Neural progenitor cell (in vitro differentiated cells): ENCODE data around the gene EMILIN1. TPM values are rescaled to one million over a fixed set of nuclear protein-coding genes. Genes with fewer than 3 reads are reported as not detected.
A peak's percentile ranks its signal among the peaks of the same experiment; 100 is the strongest.

Source experiments
- DNase-seq: peaks from one replicate; pipeline ENCODE4 v3.0.0-alpha.2; 2016; ENCODE audit warnings: low spot score
- H2AFZ ChIP-seq: fragments of 200-600 bp; sonication (generic); replicated peaks from 2 replicates; pipeline ENCODE4 v1.6.1; 2016; ENCODE audit warnings: antibody characterized with exemption
- H3F3A ChIP-seq: fragments of 200-600 bp; sonication (generic); 2 replicates; pipeline ENCODE4 v1.6.1; 2016; ENCODE audit warnings: antibody characterized with exemption, low read depth
- H3K27ac ChIP-seq: fragments of 200-600 bp; sonication (generic); 2 replicates; pipeline ENCODE4 v1.5.1; 2016; ENCODE audit warnings: mild to moderate bottlenecking
- H3K27me3 ChIP-seq: fragments of 200-600 bp; sonication (generic); 2 replicates; pipeline ENCODE4 v1.6.1; 2016; ENCODE audit warnings: mild to moderate bottlenecking, moderate library complexity
- H3K36me3 ChIP-seq: fragments of 200-600 bp; sonication (generic); 2 replicates; pipeline ENCODE4 v1.5.1; 2016
- H3K4me1 ChIP-seq: fragments of 200-600 bp; sonication (generic); 2 replicates; pipeline ENCODE4 v1.6.1; 2016; ENCODE audit warnings: mixed run types
- H3K4me2 ChIP-seq: fragments of 200-600 bp; sonication (generic); 2 replicates; pipeline ENCODE4 v1.6.1; 2016
- H3K4me3 ChIP-seq: fragments of 200-600 bp; sonication (generic); 2 replicates; pipeline ENCODE4 v1.5.1; 2016
- H3K79me2 ChIP-seq: fragments of 200-600 bp; sonication (generic); 2 replicates; pipeline ENCODE4 v1.6.1; 2016; ENCODE audit warnings: low read depth
- H3K9ac ChIP-seq: fragments of 200-600 bp; sonication (generic); 2 replicates; pipeline ENCODE4 v1.6.1; 2016
- H3K9me3 ChIP-seq: fragments of 200-600 bp; sonication (generic); 2 replicates; pipeline ENCODE4 v1.5.1; 2016; ENCODE audit warnings: low read depth
- H4K20me1 ChIP-seq: fragments of 200-600 bp; sonication (generic); 2 replicates; pipeline ENCODE4 v1.6.1; 2016; ENCODE audit warnings: low read depth
- H3K27ac Mint-ChIP-seq: 3 replicates; pipeline ENCODE4 v1.8.0; 2021; ENCODE audit warnings: mixed read lengths
- H3K27me3 Mint-ChIP-seq: 2 replicates; pipeline ENCODE4 v1.8.0; 2022; ENCODE audit warnings: low read depth, mild to moderate bottlenecking, inconsistent platforms, moderate library complexity, mixed read lengths; ENCODE audit not compliant: insufficient read depth
- H3K36me3 Mint-ChIP-seq: 3 replicates; pipeline ENCODE4 v1.8.0; 2021; ENCODE audit warnings: mixed read lengths
- H3K4me1 Mint-ChIP-seq: 3 replicates; pipeline ENCODE4 v1.8.0; 2021; ENCODE audit warnings: mixed read lengths
- H3K4me3 Mint-ChIP-seq: 3 replicates; pipeline ENCODE4 v1.8.0; 2021; ENCODE audit warnings: mild to moderate bottlenecking, moderate library complexity, mixed read lengths
- H3K9me3 Mint-ChIP-seq: 3 replicates; pipeline ENCODE4 v1.8.0; 2020; ENCODE audit warnings: mixed read lengths
- EZH2 ChIP-seq: fragments of 200-600 bp; sonication (generic); IDR thresholded peaks from 2 replicates; pipeline ENCODE4 v1.6.1; 2017; ENCODE audit warnings: antibody characterized with exemption, mild to moderate bottlenecking, moderate library complexity
- EZH2phosphoT487 ChIP-seq: fragments of 200-600 bp; sonication (generic); IDR thresholded peaks from 2 replicates; pipeline ENCODE4 v1.6.1; 2017; ENCODE audit warnings: antibody characterized with exemption
- total RNA-seq: library from RNA; depleted of rRNA; stranded (reverse); fragments of >200 nt; gene quantifications from 2 replicates; pipeline ENCODE4 v1.2.3, GENCODE V29; 2015; ENCODE audit warnings: low replicate concordance
- TF ChIP-seq, protein P1 (sequence below): fragments of 200-600 bp; sonication (generic); IDR thresholded peaks from 2 replicates; pipeline ENCODE4 v1.5.1; 2017; ENCODE audit warnings: antibody characterized with exemption, mild to moderate bottlenecking

The EMILIN1 gene
- total RNA-seq, 1 donor from 2014 or later = 0.15 TPM

DNA sequence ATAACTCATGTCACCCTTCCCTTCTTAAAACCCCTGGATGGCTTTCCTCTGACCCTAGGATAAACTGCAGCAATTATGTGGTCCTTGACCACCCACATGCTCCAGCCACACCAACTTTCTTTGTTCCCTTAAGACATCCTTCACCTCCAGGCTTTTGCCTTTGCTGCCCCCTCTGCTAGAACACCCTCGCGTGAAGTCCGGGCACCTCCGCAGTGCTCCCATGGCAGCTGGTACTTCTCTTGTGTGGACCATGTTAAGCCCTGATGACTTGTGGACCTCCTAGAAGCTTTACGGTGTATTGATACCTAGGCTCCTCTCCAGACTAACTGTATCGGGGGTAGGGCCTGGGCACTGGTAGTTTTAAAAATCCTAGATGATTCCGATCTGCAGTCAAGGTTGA, 44.4 kb downstream of the EMILIN1 start:
- Mint-ChIP-seq H3K4me1 (peaks cover 10% of the 10 kb centered on the region), H3K27ac (no peak overlapping the region), H3K27me3 (peaks cover 43% of the 10 kb centered on the region), H3K4me3 (peak overlapping the region; percentile 87), H3K9me3 (peaks cover 6% of the 10 kb centered on the region), H3K36me3 (no peaks in the 10 kb centered on the region)
- Histone ChIP-seq H3K4me1 (peaks cover 8% of the 10 kb centered on the region), H3K27me3 (peaks cover 70% of the 10 kb centered on the region), H3K9ac (no peak overlapping the region), H2AFZ (no peak overlapping the region), H4K20me1 (no peaks in the 10 kb centered on the region), H3K4me3 (no peak overlapping the region), H3F3A (peaks cover 13% of the 10 kb centered on the region), H3K9me3 (no peaks in the 10 kb centered on the region), H3K4me2 (no peak overlapping the region), H3K36me3 (no peaks in the 10 kb centered on the region), H3K79me2 (no peaks in the 10 kb centered on the region), H3K27ac (no peak overlapping the region)
- no peak for TF ChIP-seq EZH2phosphoT487
- TF ChIP-seq, protein P1, sequence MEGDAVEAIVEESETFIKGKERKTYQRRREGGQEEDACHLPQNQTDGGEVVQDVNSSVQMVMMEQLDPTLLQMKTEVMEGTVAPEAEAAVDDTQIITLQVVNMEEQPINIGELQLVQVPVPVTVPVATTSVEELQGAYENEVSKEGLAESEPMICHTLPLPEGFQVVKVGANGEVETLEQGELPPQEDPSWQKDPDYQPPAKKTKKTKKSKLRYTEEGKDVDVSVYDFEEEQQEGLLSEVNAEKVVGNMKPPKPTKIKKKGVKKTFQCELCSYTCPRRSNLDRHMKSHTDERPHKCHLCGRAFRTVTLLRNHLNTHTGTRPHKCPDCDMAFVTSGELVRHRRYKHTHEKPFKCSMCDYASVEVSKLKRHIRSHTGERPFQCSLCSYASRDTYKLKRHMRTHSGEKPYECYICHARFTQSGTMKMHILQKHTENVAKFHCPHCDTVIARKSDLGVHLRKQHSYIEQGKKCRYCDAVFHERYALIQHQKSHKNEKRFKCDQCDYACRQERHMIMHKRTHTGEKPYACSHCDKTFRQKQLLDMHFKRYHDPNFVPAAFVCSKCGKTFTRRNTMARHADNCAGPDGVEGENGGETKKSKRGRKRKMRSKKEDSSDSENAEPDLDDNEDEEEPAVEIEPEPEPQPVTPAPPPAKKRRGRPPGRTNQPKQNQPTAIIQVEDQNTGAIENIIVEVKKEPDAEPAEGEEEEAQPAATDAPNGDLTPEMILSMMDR = no peak
- no peak for DNase-seq

DNA sequence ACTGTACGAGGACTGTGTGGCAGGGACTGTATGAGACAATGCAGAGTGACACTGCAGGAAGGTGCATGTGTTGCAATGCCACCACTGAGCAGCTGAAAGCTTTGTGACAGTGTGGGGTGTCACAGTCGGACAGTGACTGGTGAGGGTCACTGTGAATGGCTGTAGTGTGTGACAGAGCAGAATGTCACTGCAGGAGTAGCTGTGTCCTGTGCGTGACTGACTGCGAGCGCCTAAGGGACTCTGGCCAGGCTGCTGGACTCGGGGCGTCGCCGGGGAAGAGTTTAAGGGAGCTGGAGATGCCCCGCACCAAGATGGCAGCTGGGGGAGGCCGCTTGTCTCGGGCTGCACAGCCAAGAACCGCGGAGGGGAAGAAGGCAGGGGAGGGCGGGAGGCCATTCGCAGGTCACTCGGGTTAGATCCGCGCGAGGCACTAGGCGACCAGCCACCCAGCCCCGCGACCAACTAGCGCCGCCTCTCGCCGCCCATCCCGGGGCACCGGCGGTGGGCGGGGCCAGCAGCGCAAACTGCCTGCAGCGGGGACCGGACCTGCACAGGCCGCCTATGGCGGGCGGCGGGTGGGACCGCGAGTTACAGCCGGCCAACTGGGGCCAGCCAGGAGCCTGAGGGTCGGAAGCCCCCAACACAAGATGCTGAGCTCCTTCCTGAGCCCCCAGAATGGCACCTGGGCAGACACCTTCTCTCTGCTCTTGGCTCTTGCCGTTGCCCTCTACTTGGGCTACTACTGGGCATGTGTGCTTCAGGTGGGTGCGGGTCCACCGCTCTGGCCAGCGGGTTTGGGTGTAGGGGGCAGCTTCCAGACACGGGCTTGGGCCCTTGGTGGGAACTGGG, 45.1 kb downstream of the EMILIN1 start, which contains the start of gene ABHD1:
TSS of gene ABHD1 (plus strand) at position 514 of the 849 bp plus-strand sequence. CDS start at position 648, 134 bp downstream.
- H3K4me2 ChIP-seq = peak within 1 kb of the TSS; percentile 75
- H3K36me3 Mint-ChIP-seq = no peaks in the 10 kb centered on the region

DNA sequence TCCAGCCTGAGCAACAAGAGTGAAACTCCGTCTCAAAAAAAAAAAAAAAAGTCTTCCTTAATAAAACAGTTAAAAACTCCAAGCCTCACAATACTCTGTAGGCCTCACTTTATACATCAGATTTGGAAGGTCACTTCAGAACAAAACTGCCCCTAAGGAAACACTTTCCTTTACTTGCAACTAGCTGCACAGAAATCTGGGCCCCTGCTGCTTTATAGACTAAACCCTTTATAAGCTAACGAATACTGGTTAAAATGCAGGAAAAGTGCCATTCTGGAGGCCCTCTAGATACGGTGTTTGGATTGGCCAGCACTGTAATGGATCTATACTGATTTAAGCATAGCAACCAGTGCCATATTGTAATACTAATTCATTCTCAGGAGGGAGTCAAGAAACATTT, 46.7 kb downstream of the EMILIN1 start:
- no peak for TF ChIP-seq EZH2
- TF ChIP-seq, protein P1 = no peak
- TF ChIP-seq EZH2phosphoT487 = no peak
- Mint-ChIP-seq H3K27ac (no peak overlapping the region), H3K4me3 (peak overlapping the region; percentile 78)

More for the DNA sequence above, 45.1 kb downstream of the EMILIN1 start, which contains the start of gene ABHD1:
- H3K27ac ChIP-seq = no peak within 1 kb of the TSS
- H3F3A ChIP-seq = peaks cover 6% of the 10 kb centered on the region
- H4K20me1 ChIP-seq = no peaks in the 10 kb centered on the region
- Mint-ChIP-seq H3K4me1 (peaks cover 5% of the 10 kb centered on the region), H3K27ac (no peak within 1 kb of the TSS), H3K9me3 (peaks cover 6% of the 10 kb centered on the region), H3K27me3 (peaks cover 40% of the 10 kb centered on the region), H3K4me3 (peak within 1 kb of the TSS; percentile 87)
- peaks cover 63% of the 10 kb centered on the region for H3K27me3 ChIP-seq
- peak; percentile 79 for DNase-seq
- H3K79me2 ChIP-seq = no peaks in the 10 kb centered on the region
- H2AFZ ChIP-seq = peak within 1 kb of the TSS; percentile 97
- peaks cover 3% of the 10 kb centered on the region for H3K4me1 ChIP-seq
- no peaks in the 10 kb centered on the region for H3K36me3 ChIP-seq
- no peaks in the 10 kb centered on the region for H3K9me3 ChIP-seq
- TF ChIP-seq EZH2phosphoT487 (no peak), EZH2 (peak; percentile 12)
- TF ChIP-seq, protein P1 = peak; percentile 11
- H3K4me3 ChIP-seq = peak within 1 kb of the TSS; percentile 51
- no peak within 1 kb of the TSS for H3K9ac ChIP-seq

More for the DNA sequence above, 46.7 kb downstream of the EMILIN1 start:
- Histone ChIP-seq H3K36me3 (no peaks in the 10 kb centered on the region), H3K27me3 (peaks cover 47% of the 10 kb centered on the region), H3K4me3 (no peak overlapping the region), H2AFZ (no peak overlapping the region), H3K4me1 (peaks cover 3% of the 10 kb centered on the region), H4K20me1 (no peaks in the 10 kb centered on the region), H3K79me2 (no peaks in the 10 kb centered on the region), H3K9me3 (no peaks in the 10 kb centered on the region), H3K27ac (no peak overlapping the region), H3K4me2 (no peak overlapping the region), H3K9ac (no peak overlapping the region), H3F3A (peaks cover 5% of the 10 kb centered on the region)
- no peak for DNase-seq
- H3K4me1 Mint-ChIP-seq = no peaks in the 10 kb centered on the region
- peaks cover 6% of the 10 kb centered on the region for H3K36me3 Mint-ChIP-seq
- H3K9me3 Mint-ChIP-seq = peaks cover 3% of the 10 kb centered on the region
- peaks cover 34% of the 10 kb centered on the region for H3K27me3 Mint-ChIP-seq
